Retina (tissue), 1 donor: ENCODE measurements around the gene SHCBP1L.

Source experiments
- DNase-seq: peaks from one replicate; pipeline ENCODE4 v3.0.0-alpha.2; 2016

Gene SHCBP1L

DNA sequence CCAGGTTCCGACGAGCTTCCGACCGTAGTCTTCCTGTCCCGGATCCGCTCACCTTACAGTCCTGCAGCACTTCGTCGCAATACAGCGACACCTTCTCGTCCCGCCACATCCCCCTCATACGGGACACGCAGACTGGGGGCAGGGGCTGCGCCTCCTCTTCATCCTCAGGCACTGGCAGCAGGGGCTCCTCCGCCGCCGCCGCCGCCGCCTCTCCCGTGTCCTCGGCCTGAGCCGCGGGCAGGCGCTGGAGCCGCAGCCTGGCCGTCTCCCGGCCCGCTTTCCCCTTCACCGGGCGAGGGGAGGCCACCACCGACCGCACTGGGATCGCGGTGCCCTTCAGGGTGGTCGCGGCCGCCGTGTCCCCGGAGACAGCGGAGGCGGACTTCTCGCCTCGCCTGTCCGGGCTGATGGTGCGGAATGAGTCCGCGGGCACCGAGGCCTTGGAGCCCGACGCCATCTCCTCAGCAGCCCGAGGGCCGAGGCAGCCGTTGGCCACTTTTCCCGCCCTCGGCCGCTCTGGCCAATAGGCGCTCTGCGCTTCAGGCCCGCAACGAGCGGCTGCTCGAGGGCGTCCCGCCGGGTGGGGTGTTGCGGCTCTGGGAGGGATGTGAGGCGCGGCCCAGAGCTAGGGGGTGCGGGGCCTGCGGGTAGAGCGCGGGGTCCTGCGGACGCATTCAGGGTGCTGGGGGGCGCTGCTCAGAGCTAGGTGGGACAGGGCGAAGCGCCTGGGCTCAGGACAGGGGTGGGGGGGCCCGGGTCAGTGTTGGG, at the start of gene SHCBP1L:
TSS of gene SHCBP1L (minus strand) at position 490 of the 768 bp plus-strand sequence. CDS start at position 457, 33 bp downstream.
- DNase-seq: peak; percentile 82

DNA sequence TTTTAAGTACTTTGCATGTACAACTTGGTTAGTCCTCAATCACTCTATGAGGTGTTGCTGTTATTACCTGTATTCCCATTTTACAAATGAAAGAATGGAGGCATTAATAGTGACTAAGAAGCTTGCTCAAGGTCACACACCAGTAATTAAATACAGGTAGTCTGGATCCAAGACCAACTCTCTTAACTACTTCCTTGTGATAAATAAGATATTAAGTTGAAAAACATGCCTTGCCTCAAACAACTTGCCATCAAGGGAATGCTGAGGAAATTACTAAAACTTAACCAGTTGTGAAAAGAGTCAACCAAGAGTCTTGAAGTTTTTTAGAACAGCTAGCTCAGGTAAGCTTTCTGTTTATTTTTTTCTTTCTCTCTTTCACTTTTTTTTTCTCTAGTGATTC, 49.3 kb upstream of the SHCBP1L start:
- DNase-seq: no peak

DNA sequence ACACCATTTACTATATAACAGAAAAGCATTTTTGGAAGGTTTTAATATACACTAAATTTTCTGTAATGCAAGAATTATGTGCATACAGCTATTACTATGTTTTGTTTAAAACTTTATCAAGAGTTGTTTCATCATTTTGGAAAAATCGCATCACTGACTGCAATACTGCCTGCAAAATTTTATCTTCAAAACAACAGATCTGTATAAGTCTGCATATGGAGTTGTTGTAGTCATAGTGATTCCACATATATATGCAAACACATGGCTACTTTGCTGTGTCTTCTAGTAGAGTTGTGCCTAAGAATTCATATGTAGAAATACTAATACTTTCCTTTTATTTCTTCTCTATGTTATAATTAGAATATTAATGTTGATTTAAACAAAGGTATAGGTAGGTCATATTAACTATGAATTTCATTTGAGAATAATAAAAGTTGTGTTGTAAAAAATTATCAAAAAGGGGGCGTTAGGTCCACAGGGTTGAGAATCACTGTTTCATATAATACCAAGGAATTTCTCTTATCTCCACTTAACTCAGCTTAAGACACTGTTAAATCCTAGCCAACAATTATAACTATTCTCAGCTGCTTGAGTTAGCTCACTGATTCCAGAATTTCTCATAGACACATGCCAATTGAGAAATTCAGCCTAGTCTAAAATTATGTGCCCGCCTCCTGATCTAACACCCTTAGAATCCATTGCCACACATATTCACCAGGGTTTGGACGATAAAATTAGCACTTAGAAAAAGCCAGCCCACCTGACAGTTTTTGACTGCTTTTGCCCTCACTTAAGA, 47.4 kb upstream of the SHCBP1L start:
- no peak for DNase-seq

DNA sequence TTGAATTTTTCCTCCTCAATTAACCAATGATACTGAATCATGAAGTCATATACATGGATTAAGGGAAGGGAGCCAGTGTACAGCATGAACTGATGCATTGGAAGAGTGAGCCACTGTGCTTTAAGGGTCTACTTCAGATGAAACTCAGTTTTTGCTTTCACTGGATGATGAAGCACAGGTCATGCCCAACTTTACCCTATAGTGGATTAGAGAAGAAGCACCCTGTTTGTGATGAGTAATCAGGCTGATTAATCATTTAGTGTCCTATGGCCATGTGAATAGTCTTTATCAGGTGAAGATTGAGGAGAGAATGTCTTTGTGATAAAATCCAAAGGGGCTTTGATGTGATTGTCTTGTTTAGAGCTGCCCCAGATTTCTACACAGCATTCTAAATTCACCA, 45.5 kb upstream of the SHCBP1L start:
- no peak for DNase-seq

DNA sequence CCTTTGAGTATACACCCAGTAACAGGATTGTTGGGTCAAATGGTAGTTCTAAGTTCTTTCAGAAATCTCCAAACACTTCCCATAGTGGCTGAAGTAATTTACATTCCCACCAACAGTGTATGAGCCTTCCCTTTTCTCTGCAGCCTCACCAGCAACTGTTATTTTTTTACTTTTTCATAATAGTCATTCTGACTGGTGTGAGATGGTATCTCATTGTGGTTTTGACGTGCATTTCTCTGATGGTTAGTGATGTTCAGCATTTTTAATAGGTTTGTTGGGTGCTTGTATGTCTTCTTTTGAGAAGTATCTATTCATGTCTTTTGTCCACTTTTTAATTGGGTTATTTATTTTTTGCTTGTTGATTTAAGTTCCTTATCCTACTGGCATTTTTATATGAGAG, 43.9 kb upstream of the SHCBP1L start:
- DNase-seq: no peak

DNA sequence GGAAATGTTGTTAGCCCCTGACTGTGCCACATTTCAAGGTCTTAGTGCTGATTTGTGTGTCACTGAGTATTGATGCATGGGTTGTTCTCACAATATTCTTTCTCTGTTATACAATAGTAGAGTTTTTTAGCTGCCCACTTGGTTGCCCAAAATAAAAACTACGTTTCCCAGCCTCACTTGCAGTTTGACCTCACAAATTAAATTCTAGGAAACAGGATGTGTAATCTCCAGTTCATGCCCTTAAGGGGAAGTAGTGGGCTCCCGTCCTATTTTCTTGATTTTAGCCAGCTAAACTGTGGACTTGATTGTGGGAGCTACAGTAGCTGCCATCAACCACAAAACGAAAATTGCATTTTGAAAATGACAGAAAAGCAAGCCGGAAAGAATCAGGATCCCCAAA, 42.9 kb upstream of the SHCBP1L start:
- DNase-seq: no peak

DNA sequence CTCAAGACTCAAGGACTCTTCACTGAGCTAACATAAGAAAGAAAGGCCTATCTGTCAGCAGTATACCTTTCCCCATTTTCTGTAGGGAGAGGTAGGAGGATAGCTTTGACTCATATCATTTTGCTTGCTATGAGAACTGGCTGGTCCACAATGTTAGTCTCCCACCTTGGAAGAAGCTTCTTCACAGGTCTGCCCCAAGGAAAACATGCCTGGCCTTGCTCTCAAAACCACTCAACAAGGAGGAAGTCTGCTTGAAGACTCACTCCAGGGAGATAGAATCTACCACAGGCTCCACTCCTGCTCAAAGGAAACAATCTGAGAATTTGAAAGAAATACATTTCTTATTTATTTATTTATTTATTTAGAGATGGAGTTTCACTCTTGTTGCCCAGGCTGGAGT, 40.8 kb upstream of the SHCBP1L start:
- DNase-seq: no peak

DNA sequence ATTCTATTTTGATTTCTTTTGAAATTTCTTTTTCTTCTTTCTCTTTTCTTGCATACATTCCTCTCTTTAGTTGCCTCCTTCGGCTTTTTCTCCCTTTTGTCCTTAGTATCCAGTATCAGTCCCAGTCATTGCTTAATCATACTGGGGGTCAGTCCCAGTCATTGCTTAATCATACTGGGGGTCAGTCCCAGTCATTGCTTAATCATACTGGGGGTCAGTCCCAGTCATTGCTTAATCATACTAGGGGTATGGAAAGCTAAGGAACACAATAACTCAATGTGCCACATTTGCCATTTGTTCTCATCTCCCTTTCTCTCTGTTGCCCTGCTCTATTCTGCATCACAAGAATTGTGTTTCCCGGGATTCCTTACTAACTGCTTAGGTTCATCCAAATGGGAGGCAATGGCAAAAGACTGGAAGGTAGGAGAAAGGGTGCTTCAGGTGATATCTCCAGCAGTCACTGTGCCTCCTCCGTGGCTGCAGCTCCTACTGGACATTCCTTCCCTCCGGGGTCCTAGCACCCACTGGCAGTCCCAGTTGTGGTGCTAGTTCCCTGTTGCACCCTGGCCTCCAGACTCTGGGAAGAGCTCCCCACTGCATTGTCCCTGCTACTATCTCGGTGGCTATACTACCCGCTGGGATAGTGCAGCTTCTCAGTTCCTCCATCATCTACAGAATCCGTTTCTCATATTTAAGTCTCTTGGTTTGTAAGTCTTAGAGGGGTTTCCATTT, 37.6 kb upstream of the SHCBP1L start:
- no peak for DNase-seq

DNA sequence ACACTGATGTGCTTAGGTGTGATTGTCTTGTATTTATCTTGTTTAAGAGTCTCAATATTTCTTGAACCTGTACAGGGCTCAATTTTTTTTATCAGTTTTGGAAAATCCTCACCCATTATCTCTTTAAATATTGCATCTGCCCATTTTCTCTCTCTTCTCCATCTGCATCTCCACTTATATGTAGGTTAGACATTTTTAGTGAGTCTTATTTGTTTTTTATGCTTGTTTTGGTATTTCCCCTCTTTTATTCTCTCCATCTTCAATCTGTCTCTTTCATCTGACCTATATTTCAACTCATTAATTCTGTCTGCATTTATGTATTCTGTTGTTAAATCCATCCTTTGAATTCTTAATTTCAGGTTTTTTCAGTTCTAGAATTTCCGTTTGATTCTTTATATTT, 32.9 kb upstream of the SHCBP1L start:
- no peak for DNase-seq

DNA sequence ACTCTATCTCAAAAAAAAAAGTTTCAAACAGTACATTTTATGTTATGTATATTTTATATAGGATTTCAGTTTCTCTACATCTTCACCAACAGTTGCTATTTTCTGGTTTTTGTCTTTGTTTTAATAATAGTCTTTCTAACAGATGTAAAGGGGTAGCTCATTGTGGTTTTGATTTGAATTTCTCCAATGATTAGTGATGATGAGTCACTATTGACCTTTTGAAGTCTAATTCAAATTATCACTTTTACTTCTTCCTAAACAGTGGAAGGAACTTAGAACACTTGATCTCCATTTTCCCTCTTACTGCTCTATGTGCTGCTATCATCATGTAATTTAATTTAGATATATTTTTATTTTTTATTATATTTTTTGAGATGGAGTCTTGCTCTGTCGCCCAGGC, 31.7 kb upstream of the SHCBP1L start:
- no peak for DNase-seq

DNA sequence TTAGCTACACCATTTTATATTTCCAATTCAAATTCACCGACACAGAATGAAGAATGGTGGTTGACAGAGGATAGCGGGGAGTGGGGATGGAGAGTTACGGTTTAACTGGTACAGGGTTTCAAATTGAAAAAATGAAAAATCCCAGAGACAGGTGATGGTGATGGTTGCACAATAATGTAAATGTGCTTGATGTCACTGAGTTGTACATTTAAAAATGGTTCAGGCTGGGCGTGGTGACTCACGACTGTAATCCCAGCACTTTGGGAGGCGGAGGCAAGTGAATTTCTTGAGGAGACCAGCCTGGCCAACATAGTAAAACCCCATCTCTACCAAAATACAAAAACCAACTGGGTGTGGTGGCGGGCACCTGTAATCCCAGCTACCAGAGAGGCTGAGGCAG, 31.2 kb upstream of the SHCBP1L start:
- no peak for DNase-seq

DNA sequence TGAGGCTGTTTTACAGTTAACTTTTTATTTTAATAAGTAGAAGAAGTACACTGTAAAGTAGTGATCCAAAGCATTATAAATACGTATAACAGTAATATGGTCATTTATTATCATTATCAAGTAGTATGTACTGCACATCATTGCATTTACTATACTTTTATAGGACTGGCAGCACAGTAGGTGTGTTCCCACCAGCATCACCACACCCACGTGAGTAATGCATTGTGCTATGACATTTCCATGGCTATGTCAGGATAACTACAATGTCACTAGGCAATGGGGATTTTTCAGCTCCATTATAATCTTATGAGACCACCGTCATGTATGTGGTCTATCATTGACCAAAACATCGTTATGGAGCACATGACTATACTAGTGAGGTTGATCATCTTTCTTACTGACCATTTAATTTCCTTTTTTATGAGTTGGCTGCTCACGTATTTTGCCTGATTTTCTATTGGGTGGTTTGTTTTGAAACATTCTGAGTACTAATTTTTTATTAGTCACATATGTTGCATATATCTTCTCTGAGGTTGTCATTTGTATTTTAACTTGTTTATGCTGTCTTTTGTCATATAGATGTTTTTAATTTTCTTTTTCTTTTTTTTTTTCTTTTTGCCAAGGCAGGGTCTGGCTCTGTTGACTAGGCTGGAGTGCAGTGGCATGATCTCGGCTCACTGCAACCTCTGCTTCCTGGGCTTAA, 25.3 kb upstream of the SHCBP1L start:
- no peak for DNase-seq

DNA sequence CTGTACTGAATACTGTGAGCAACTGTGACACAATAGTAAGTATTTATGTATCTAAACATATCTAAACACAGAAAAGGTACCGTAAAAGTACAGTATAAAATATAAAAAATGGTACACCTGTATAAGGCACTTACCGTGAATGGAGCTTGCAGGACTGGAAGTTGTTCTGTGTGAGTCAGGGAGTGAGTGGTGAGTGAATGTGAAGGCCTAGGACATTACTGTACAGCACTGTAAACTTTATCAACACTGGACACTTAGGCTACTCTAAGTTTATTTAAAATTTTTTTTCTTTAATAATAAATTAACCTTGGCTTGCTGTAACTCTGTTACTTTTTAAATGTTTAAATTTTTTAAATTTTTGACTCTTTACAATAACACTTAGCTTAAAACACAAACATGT, 24.5 kb upstream of the SHCBP1L start:
- DNase-seq: no peak

DNA sequence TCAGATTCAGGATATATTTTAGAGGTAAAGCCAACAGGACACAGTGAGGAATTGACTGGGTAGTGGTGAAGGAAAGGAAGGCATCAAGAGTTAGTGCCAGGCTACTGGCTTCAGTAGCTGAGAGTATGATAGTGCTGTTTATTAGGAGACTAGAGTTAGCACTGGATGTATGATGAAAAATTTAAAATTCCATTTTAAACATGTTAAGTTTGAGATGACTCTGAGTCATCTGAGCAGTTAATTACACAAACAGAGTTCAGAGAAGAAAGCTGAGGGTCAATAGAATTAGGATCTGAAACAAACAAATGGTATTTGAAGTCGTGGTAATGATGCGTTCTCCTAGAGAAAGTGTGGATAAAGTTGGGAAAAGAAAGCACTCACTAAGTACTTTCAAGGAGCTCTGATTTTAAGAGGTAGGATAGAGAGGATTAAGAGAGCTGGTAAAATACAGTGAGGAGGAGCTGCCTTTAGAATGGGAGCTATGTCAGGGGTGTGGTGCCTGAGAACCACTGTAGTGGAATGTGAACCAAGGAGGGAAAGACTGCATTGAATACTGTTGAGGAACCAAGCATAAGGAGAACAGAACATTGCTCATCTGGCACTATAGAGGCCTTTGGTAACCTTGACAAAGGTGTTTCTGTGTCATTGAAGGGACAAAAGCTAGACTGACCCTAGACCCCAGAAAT, 21.7 kb upstream of the SHCBP1L start:
- no peak for DNase-seq

DNA sequence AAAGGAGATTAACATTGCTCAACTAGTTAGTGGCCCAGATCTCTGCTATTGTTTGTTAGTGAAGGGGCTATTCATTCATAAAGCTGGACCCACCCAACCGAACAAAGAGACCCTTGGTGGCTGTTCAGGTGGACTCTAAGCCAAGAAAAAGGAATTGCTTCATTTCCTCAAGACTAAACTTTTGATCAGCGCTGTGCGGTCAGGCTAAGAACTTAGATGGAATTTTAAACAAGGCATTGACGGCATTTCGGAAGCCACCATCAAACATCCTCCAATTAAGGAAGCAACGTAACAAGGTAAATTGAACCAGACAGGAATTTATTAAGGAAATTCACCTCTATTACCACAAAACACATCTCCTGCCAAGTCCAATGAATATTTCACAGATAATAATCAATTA, 19.9 kb upstream of the SHCBP1L start:
- no peak for DNase-seq

DNA sequence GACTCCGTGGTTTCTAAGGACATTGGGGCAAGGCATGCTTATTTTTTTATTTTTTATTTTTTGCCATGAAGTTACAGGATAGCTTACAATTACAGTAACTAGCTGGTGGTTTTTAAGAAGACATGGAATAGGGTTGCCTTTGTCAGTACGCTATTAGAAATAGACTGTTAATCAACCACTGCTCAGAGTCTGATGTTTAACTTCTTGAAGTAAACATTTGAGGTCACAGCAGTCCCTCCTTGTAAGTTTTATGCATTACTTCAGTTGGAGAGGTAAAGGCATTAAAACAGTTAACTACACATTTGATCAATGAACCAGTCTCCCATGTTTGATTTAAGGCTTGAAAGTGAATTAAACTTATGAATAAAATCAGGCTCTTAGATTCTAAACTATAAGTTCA, 19.3 kb upstream of the SHCBP1L start:
- no peak for DNase-seq

DNA sequence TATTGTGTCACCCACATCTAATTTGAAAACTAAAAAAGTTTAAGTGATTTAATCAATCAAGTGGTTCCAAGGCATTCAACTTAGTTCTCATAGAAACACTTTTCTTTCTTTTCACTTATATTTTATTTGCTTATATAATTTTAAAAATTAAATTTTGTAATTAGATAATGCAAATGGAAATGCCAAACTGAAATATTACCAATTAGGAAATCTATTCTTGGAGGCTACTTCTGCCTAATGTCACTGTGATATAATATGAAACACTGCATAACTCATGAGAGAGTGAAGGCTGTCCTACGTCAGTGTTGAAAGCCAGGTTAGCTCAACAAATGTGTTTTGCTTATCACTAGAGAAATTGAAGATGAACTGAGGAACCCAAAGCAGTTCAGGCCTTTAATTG, 18.3 kb upstream of the SHCBP1L start:
- DNase-seq: no peak

DNA sequence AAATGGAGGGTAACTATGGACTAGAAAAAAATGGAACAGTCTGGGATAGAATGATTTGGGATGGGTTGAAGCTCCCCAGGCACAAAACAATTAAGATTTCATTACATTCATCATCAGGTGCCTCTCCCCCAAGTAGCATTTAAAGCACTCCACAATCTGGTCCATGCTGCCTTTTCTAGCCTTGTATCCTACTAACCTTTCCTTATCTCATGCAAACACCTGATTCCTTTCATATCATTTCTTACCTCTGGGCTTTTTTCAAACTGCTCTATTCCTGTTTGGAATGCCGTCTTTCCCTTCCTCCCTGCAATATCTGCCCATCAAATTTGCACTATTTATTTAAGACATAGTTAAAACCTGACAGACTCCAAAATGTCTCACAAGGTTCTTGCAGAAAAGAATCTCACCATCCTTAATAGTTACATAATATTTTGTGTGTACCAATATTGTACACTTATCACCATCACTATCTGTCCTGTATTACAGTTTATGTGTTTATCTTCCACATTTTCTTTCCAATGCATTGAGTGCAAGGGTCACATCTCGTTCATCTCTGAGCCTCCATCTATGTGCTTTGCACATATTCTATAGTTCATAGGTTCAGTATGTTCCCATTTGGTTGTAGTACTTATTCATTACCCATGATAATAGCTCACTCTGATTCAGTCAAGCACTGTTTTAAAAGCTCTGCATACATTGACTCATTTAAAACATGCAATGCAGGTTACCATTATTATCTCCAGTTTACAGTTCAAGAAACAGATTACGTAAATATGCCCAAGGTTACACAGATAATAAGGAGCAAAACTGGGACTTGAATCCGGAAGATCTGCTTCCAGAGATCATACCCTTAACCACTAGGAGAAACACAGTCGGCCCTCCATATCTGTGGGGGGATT, 16.1 kb upstream of the SHCBP1L start:
- DNase-seq: no peak

DNA sequence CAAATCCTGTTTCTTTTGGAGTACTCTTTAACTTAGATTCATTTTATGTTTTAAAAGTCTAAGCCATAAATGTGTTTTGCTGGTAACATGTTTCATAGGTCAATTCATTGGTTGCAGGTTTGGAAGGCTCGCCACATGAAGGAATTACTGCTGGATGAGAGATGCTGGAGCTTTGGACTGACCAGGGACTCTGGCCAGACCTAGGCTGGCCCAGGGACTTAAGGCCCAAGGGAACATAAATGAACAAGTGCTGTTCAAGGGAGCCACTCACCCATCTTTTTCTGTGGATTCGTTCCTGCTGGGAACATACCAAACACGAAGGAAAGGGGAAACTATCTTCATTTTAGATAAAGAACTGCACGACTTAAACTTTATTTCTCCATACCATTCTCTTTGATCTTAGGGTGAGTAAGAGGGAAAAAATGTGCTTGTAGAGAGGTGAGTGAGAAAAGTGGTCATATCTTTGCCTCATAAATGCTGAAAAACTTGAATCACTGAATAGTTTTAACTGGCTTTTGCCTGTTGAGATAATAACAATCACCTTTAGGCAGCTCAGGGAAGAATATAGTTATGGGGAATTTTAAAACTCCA, 15.3 kb upstream of the SHCBP1L start:
- DNase-seq: no peak

DNA sequence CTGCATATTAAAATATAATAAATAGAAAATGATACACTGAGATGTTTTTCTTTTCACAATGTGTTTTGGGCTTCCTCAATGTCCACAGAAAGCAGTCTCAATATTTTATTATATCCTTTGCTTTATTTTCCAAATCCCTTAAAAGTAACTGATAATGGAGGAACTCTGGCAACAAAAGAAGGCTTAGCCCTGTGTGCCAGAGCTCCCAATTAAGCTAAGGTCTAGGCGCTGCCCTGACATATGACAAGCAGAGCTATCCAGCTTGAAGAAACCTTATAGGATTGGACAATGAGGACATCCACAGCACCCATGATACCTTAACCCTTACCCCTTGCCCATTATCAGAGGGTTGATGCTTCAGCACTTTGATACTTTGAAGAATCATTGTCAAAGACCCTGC, 12.9 kb upstream of the SHCBP1L start:
- DNase-seq: no peak

DNA sequence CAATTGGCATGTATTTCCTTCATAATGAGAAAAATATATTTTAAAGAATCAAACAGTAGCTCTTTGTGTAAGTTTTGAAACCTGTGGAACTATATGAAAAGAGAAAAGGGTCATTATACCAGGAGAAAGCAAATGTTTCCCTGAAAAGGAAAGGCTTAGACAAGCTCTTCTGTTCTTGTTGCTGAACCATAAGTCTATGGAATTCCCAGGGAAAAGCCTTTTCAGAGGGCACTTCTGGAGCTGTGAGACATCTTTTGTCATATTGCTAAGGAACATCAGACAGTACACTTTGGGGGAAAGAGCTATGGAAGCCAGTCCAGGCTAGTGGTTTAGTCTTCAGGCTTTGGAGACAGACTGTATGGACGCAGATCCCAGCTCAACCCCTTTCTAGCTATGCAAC, 12.1 kb upstream of the SHCBP1L start:
- DNase-seq: no peak
